Vagina (tissue), 2 donors: ENCODE results near the gene CLIC6. TPM values are rescaled to one million over a fixed set of nuclear protein-coding genes. Genes with fewer than 3 reads are reported as not detected.
"Not testable (repeated sequence)": the region's sequence is repeated elsewhere in the genome, so short reads cannot be mapped to it uniquely, and the experiment has no call there.

Source experiments
- DNase-seq, 2 donors: peaks; one replicate each; pipeline ENCODE4 v3.0.0-alpha.2; 2017; ENCODE audit errors: extremely low spot score in 2 of 2
- H3K27ac ChIP-seq: fragments of 200-600 bp; sonication (generic); one replicate; pipeline ENCODE4 v1.5.1; 2019
- H3K27me3 ChIP-seq: fragments of 200-600 bp; sonication (generic); one replicate; pipeline ENCODE4 v1.5.1; 2019
- H3K36me3 ChIP-seq, 2 donors: fragments of 200-600 bp; sonication (generic); one replicate each; pipeline ENCODE4 v1.5.1; 2017 to 2019
- H3K4me1 ChIP-seq: fragments of 200-600 bp; sonication (generic); one replicate; pipeline ENCODE4 v1.5.1; 2019
- H3K4me3 ChIP-seq, 2 donors: fragments of 200-600 bp; sonication (generic); 1 replicate in 1 of 2; 2 replicates in 1 of 2; pipeline ENCODE4 v1.5.1; 2016 to 2019
- H3K9me3 ChIP-seq: fragments of 200-600 bp; sonication (generic); one replicate; pipeline ENCODE4 v1.5.1; 2019
- POLR2A ChIP-seq, 2 donors: fragments of 450-650 bp; IDR thresholded peaks; one replicate each; pipeline ENCODE4 v1.6.1; 2017; ENCODE audit warnings: antibody characterized with exemption in 2 of 2, mild to moderate bottlenecking in 2 of 2, moderate library complexity in 2 of 2
- POLR2AphosphoS5 ChIP-seq, 2 donors: sonication (generic); formaldehyde crosslinking; IDR thresholded peaks; one replicate each; pipeline ENCODE4 v1.9.0; 2017; ENCODE audit warnings: antibody characterized with exemption in 2 of 2, mild to moderate bottlenecking in 2 of 2, low read depth in 1 of 2; ENCODE audit not compliant: insufficient read depth in 1 of 2
- intact Hi-C: fragments of 100-400 bp; cut with DNase I; formaldehyde crosslinking; loops from one replicate; pipeline ENCODE4 v1.15.1; 2023
- total RNA-seq: library from RNA; depleted of rRNA; stranded (reverse); fragments of >200 nt; gene quantifications from one replicate; pipeline ENCODE4 v1.2.3, GENCODE V29; 2016
- TF ChIP-seq, protein P1 (sequence below), 3 experiments: fragments of 450-650 bp in 2 of 3; fragments of 200-600 bp in 1 of 3; sonication (generic) in 1 of 3; IDR thresholded peaks; one replicate each; pipeline ENCODE4 v1.5.1; 2017 to 2019; ENCODE audit warnings: antibody characterized with exemption in 3 of 3, mild to moderate bottlenecking in 2 of 3, moderate library complexity in 2 of 3

Gene CLIC6
- total RNA-seq, 1 donor from 2014 or later, result 8.3 TPM

DNA sequence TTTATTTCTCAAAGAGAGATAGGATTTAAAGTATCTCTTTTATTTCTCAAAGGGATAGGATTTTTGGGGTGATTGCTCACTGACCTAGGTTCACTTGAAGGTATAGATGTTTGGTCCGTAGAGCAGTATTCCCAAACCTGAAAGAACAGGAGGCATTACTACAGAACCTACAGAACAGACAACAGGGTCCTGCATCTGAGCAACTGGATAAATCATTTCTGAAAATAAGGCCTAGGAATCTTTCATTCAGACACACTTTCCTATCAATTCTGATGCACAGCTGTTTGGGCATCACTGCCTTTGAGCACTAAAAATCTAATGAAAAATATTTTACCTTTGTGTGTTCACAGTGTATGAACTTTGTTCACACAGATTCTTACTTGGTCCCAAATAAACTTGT, 17.2 kb upstream of the CLIC6 start:
- no peak for TF ChIP-seq POLR2A (IDR thresholded peaks at IDR 0.05)
- intact Hi-C loops, result no loop called here
- no peak for DNase-seq
- H3K27me3 ChIP-seq, result no peaks in the 10 kb centered on the region
- no peak overlapping the region for H3K27ac ChIP-seq
- H3K36me3 ChIP-seq, result no peaks in the 10 kb centered on the region
- H3K4me1 ChIP-seq, result no peaks in the 10 kb centered on the region
- no peak overlapping the region for H3K4me3 ChIP-seq
- H3K9me3 ChIP-seq, result no peaks in the 10 kb centered on the region

DNA sequence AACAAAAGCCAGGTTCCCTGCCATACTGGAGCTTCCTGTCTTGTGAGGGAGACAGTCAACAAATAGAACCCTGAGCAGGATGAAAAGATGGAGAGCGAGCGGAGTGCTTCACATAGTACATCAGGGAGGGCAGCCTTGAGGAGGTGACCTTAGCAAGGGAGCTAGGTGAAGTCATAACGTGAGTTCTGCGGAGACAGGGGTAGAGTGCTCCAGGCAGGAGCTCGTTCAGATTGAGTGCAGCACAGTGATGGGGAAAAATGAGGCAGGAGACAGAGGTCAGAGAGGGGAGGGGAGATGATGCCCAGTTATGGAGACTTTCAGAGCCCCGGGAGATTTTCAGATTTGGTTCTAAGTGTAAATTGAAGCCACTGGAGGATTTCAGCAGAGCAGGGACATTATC, 15.3 kb upstream of the CLIC6 start:
- H3K4me3 ChIP-seq, result no peak overlapping the region
- no peak overlapping the region for H3K27ac ChIP-seq
- no peaks in the 10 kb centered on the region for H3K36me3 ChIP-seq
- H3K27me3 ChIP-seq, result no peaks in the 10 kb centered on the region
- no peak for TF ChIP-seq POLR2A (IDR thresholded peaks at IDR 0.05)
- TF ChIP-seq, protein P1, sequence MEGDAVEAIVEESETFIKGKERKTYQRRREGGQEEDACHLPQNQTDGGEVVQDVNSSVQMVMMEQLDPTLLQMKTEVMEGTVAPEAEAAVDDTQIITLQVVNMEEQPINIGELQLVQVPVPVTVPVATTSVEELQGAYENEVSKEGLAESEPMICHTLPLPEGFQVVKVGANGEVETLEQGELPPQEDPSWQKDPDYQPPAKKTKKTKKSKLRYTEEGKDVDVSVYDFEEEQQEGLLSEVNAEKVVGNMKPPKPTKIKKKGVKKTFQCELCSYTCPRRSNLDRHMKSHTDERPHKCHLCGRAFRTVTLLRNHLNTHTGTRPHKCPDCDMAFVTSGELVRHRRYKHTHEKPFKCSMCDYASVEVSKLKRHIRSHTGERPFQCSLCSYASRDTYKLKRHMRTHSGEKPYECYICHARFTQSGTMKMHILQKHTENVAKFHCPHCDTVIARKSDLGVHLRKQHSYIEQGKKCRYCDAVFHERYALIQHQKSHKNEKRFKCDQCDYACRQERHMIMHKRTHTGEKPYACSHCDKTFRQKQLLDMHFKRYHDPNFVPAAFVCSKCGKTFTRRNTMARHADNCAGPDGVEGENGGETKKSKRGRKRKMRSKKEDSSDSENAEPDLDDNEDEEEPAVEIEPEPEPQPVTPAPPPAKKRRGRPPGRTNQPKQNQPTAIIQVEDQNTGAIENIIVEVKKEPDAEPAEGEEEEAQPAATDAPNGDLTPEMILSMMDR (IDR thresholded peaks at IDR 0.05), result no peak
- no peak for TF ChIP-seq POLR2AphosphoS5 (IDR thresholded peaks at IDR 0.05; ENCODE audit: insufficient read depth in 1 of 2, low read depth in 1 of 2)
- no peak for DNase-seq
- H3K4me1 ChIP-seq, result no peaks in the 10 kb centered on the region
- intact Hi-C loops, result no loop called here
- H3K9me3 ChIP-seq, result no peaks in the 10 kb centered on the region

DNA sequence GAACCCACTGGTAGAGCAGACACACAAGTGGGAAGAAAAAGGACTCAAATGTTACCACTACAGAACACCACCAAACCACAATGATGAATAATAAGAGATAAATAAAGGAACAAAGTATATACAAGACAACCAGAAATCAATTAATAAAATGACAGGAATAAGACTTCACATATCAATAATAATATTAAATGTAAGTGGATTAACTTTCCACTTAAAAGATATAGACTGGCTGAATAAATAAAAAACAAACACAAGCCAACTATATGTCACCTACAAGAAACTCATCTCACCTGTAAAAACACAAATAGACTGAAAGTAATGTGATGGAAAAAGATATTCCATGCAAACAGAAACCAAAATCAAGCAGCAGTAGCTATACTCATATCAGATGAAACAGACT, 6.9 kb upstream of the CLIC6 start:
- no peaks in the 10 kb centered on the region for H3K36me3 ChIP-seq
- TF ChIP-seq POLR2AphosphoS5 (IDR thresholded peaks at IDR 0.05; ENCODE audit: insufficient read depth in 1 of 2, low read depth in 1 of 2) (no peak), POLR2A (IDR thresholded peaks at IDR 0.05) (no peak)
- TF ChIP-seq, protein P1 (IDR thresholded peaks at IDR 0.05), result no peak
- DNase-seq, result no peak
- H3K9me3 ChIP-seq, result no peaks in the 10 kb centered on the region
- intact Hi-C loops, result no loop called here
- H3K27me3 ChIP-seq, result no peaks in the 10 kb centered on the region
- H3K4me1 ChIP-seq, result no peaks in the 10 kb centered on the region
- no peak overlapping the region for H3K27ac ChIP-seq
- H3K4me3 ChIP-seq, result no peak overlapping the region

DNA sequence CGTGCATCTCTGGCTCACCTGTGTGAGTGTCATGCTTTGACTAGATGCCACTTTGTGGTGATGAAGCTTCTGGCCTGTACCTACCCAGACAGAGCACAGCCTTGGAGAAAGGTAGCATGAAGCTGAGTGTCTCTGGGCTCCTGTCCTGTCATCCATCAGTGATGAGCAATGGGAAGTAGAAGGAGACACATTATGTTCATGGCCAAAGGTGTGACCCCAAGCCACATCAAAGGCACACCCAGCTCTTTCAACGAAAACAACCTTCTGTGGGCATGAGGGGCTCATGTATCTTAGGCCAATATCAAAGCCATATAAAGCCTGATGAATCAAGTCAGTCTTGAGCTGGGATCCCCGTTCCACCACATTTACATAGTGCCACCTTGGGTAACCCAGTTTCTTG, 1.0 kb upstream of the CLIC6 start:
- Histone ChIP-seq H3K27ac (no peak overlapping the region), H3K36me3 (no peaks in the 10 kb centered on the region), H3K27me3 (peaks cover 8% of the 10 kb centered on the region), H3K4me1 (peaks cover 22% of the 10 kb centered on the region), H3K4me3 (no peak overlapping the region), H3K9me3 (no peaks in the 10 kb centered on the region)
- intact Hi-C loops, result no loop called here
- DNase-seq, result no peak
- TF ChIP-seq POLR2A (IDR thresholded peaks at IDR 0.05) (no peak), POLR2AphosphoS5 (IDR thresholded peaks at IDR 0.05; ENCODE audit: insufficient read depth in 1 of 2, low read depth in 1 of 2) (no peak)

DNA sequence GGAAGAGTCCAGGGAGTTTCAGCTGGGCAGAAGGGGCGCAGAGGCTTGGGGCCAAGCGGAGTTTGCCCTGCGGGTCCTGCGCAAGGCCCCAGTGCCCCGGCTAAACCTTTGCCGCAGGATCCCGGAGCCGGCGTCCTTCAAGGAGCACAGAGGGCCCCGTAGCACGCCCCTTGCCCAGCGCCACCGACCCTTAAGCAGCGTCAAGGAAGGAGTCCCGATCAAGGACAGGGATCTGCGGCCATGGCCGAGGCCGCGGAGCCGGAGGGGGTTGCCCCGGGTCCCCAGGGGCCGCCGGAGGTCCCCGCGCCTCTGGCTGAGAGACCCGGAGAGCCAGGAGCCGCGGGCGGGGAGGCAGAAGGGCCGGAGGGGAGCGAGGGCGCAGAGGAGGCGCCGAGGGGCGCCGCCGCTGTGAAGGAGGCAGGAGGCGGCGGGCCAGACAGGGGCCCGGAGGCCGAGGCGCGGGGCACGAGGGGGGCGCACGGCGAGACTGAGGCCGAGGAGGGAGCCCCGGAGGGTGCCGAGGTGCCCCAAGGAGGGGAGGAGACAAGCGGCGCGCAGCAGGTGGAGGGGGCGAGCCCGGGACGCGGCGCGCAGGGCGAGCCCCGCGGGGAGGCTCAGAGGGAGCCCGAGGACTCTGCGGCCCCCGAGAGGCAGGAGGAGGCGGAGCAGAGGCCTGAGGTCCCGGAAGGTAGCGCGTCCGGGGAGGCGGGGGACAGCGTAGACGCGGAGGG, 520 bp downstream of the CLIC6 start:
- Histone ChIP-seq H3K36me3 (no peaks in the 10 kb centered on the region), H3K27ac (peak overlapping the region; percentile 76), H3K9me3 (no peaks in the 10 kb centered on the region), H3K4me1 (peaks cover 22% of the 10 kb centered on the region), H3K4me3 (peak overlapping the region; percentile 53 to 62), H3K27me3 (peaks cover 8% of the 10 kb centered on the region)
- intact Hi-C loops, result no loop called here
- TF ChIP-seq POLR2AphosphoS5 (IDR thresholded peaks at IDR 0.05; ENCODE audit: insufficient read depth in 1 of 2, low read depth in 1 of 2) (peak in 1 of 2 donors; percentile 8), POLR2A (IDR thresholded peaks at IDR 0.05) (no peak)
- TF ChIP-seq, protein P1 (IDR thresholded peaks at IDR 0.05), result no peak
- DNase-seq, result no peak

DNA sequence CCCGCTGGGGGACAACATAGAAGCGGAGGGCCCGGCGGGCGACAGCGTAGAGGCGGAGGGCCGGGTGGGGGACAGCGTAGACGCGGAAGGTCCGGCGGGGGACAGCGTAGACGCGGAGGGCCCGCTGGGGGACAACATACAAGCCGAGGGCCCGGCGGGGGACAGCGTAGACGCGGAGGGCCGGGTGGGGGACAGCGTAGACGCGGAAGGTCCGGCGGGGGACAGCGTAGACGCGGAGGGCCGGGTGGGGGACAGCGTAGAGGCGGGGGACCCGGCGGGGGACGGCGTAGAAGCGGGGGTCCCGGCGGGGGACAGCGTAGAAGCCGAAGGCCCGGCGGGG, 1.1 kb downstream of the CLIC6 start:
- DNase-seq, H3K27me3 ChIP-seq, H3K36me3 ChIP-seq, intact Hi-C loops, H3K9me3 ChIP-seq: not testable (repeated sequence)
- H3K4me1 ChIP-seq, result peaks cover 22% of the 10 kb centered on the region
- H3K4me3 ChIP-seq, result peak overlapping the region; percentile 53 to 62
- peak overlapping the region; percentile 76 for H3K27ac ChIP-seq
